Stimulated activated CD8-positive, alpha-beta memory T cell treated with anti-CD3 and anti-CD28 coated beads, Interleukin-2, amount 100 ng/mL, for 48 hours (primary cell): Measurements from ENCODE around the gene DNAJC5G.
"Not testable (repeated sequence)": the region's sequence is repeated elsewhere in the genome, so short reads cannot be mapped to it uniquely, and the experiment has no call there.

Experiments used
- DNase-seq, 2 donors: peaks; one replicate each; pipeline ENCODE4 v3.0.0-alpha.2; 2020; ENCODE audit warnings: low read depth in 2 of 2

The DNAJC5G gene

DNA sequence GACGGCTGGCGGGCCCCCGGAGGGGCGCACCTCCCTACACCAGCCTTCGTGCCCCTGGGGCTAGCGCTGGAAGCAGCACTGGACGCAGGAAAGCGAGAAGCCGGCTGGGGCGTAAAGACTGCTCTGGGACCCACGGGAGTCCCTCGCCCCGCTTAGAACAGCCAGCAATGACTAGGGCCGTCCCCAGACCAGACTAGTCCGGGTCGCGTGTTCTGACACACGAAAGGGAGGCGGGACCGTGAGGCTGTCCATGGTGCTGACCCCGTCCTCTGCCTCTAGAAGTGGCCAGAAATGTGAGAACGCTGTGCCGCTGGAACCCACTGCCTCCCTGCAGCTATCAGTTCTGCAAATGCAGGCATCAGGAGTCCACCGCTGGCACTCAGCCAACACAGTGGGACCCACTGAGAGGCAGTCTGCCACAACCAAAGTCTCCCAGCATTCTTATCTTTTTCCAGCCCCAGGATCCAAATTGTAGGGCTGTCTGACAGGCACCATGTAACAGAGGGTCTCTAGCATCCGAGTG is 33.2 kb downstream of the DNAJC5G start, which contains the start of gene UCN:
Gene UCN, minus strand, starts transcription at position 87 of the 523 bp plus-strand sequence. CDS start 550 bp downstream, outside the sequence.
- no peak for DNase-seq

DNA sequence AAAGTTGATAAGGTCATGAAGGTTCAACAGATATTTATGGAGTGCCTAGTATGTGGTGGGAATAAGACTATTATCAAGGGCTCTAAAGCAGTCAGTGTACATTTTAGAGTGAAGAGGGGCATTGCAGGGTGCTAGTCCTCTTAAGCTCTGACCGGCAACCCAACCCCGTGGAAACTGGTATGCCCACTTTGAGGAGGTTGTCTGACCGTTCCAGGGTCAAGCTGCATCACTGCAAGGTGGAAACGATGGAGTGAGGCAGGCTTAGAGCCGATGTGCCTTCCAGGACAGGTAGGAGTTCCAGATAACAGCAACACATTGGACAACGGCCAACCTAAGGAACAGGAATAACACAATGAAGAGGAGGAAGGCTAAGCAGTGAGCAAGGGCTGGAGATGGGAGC is 34.4 kb downstream of the DNAJC5G start:
- DNase-seq = no peak

DNA sequence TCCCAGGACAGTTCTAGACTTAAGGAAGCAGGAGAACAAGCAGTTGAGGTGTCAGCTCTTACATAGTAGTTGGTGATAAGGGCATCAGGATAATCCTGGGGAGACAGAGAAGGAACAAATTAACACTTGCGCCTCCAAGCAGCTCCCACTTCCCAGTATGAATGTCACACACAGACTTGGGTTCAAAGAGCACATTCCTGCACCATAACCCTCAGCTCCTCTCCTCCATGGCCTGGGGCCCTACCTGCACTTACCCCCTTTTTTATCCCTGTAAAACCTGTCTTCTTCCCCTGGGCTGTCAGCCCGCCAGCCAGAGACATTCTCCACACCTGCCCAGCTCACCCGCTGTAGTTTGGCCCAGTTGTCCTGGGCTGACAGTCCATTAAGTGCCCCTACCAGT is 36.9 kb downstream of the DNAJC5G start:
- no peak for DNase-seq

DNA sequence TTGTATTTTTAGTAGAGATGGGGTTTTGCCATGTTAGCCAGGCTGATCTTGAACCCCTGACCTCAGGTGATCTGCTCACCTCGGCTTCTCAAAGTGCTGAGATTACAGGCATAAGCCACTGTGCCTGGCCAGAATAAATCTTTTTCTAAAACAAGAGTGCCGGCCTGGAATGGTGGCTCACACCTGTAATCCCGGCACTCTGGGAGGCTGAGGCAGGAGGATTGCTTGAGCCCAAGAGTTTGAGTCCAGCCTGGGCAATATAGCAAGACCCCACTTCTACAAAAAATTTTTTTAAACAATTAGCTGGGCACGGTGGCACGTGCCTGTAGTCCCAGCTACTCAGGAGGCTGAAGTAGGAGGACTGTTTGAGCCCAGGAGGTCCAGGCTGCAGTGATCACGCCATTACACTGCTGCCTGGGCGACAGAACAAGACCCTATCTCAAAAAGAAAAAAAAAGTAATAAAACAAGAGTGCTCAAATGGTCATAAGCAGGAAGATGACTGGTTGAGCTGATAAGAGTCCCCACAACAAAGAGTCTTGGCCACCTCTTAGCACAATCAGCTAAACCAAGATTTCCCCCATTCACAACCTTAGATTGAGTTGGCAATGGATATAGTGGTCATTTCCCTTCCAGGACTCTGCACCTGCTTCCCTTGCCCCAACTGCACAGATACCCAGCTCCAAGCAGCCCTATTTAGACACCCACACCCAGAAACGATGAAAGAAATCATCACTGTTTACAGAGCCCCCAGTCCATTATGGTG is 38.8 kb downstream of the DNAJC5G start:
- no peak for DNase-seq

DNA sequence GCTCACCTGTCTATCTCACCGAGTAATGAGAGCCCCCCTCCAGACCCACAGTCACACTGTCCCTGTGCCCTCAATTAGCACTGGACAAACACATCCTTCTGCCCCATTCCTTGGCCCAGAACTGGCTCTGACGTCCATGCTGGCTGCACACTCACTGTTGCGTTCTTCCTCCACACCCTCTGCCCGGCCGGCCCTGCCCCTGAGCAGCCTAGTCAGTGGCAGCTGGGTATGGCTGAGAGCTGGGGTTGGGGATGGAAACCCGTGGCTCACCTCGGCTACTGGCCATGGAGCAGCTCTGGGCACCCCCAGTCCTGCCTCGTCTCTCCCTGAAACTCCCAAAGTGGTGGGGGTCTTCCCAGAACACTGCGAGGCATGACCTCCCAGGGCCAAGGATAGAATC is 39.5 kb downstream of the DNAJC5G start:
- DNase-seq = no peak

DNA sequence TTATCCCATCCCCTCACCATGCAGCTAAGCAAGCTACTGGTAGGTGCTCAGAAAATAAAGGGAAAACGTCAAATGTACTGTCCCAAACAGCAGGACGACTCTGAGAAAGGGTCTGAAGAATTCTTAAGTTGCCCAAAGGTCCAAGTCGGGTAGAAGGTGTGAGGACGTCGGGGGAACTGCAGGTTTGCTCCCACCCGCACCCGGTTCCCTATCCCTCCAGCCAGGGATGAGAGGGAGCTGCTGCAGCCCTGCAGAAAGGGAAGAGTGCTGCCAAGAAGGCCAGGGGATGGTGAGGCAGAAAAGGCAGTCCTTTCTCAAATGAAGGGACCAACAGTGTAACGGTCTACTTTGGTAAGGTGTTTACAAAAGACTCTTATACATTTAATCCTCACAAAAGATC is 39.9 kb downstream of the DNAJC5G start:
- no peak for DNase-seq

DNA sequence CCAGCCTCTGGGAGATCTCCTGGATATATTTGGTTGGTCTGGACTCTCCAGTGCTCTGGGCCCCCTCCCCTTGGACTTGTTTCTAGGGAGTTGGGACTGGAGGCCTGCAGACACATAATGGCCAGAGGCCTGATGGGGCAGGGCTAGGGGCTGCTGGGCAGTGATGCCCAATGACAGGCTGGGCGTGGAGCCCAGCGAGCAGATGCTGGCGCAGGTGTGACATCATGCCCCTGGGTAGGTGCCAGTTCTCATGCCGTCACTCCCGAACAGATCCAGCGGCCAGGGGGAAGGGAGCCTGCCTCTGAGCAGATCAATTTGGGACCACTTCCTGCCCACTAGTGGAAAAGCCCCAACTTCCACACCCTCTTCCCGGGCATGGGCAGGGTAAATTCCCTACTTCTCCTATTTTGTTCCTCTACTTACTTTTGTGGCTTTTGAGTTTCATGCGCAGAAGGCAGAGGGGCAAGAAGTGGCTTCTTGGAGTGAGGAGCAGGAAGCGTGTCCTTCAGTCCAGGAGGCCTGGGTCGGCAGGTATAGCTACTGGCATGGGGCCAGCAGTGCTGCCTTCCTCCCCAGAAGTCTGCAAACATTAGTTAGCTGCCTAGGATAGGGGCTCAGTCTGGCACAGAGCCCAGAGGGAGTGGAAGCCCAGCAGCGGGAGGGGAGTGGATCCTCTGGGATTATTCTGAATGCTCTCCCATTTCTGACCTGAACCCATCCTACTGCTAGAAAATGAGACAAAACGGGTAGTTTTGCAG is 41.6 kb downstream of the DNAJC5G start:
- no peak for DNase-seq

DNA sequence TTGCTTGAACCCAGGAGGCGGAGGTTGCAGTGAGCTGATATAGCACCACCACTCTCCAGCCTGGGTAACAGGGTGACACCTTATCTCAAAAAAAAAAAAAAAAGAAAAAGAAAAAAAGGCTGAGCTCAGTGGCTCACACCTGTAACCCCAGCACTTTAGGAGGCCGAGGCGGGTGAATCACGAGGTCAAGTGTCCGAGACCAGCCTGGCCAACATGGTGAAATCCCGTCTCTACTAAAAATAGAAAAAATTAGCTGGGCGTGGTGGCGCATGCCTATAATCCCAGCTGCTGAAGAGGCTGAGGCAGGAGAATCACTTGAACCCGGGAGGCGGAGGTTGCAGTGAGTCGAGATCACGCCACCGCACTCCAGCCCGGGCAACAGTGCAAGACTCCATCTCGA is 44.6 kb downstream of the DNAJC5G start:
- DNase-seq = not testable (repeated sequence)

DNA sequence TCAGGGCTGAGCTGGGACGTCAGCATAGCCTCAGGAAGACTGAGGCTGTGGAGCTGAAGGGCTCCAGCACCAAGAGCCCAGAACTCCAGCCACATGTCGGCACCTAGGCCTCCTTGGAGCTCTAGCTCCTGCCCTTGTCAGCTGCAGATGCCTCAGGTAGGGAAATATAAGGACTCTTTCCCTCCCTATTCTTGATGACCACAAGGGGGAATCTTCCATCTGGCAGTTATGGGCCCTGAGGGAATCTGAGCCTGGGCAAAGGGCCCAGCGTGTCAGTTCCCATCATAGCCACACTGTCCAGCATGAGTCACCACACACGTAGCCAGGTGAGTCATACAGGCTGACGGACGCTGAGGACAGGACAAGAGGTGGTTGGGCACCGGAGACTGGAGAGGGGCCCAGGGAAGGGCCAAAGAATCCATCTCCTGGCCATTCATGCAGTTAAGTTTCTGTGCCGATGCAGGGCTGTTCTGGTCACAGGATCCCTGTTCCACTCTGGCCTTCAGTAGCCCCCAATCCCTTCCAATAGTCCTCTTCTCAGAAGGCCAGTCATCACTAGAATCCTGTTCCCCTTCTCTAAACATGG is 45.8 kb downstream of the DNAJC5G start:
- DNase-seq = no peak

DNA sequence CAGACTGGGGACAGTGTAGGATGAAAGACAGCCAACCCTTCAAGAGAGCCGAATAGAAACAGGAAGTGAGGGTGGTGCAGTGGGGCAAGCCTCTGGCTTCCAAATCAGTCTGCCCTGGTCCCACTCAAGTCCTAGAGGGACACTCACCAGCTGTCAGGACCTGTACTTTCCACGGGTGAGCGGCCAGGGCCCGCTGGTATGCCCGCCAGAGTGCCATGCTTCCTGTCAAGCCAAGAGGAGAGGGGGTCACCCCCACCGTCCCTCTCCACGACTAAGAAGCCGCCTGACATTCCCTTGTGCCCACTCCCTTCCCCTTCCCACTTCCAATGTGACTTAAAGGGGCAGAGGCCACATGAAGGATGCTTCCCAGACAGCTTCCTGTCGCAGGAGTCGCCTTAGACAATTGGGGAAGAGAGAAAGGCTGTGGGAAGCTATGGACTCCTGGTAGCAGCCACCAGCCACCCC is 47.1 kb downstream of the DNAJC5G start:
- DNase-seq = no peak

DNA sequence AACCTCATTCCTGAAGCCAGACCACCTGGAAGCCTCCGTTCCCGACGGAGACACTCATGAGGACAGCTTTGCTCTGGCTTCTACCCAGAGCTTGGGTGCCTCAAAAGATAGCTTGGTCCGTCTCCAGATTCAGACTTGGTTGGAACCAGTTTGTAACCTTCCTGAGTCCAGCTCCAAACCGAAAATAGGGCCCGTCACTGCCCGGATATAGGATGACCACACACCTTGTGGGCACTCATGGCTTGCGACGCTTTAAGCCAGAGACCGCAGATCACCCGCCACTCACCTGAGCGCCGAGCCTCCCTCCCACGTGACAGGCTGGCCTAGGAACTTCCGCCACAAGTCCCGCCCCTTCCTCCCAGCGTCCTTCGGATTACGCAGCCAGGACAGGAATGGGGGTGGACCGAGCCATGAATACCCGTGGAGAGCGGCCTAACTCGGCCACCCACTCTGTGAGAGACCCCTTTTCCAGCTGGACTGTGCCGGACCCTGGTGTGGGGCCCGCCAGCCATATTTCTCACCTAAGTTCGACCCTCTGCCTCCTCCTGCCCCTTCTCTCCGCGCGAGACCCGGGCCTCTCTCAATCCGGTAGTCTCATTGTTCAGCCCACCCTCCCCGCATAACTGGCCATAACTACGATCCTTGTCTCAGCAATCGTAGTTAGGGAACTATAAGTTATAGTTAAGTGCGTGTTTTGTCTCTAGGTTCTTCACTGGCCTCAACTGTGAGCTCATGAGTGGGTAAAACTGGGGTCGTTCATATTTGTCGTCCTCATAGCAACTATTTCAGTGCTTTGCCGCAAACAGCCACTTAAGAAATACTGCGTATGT is 47.7 kb downstream of the DNAJC5G start, which contains the start of gene MPV17:
Gene MPV17, minus strand, starts transcription at position 332 of the 830 bp plus-strand sequence. CDS start 580 bp downstream, outside the sequence.
- peak; percentile 78 to 86 for DNase-seq

DNA sequence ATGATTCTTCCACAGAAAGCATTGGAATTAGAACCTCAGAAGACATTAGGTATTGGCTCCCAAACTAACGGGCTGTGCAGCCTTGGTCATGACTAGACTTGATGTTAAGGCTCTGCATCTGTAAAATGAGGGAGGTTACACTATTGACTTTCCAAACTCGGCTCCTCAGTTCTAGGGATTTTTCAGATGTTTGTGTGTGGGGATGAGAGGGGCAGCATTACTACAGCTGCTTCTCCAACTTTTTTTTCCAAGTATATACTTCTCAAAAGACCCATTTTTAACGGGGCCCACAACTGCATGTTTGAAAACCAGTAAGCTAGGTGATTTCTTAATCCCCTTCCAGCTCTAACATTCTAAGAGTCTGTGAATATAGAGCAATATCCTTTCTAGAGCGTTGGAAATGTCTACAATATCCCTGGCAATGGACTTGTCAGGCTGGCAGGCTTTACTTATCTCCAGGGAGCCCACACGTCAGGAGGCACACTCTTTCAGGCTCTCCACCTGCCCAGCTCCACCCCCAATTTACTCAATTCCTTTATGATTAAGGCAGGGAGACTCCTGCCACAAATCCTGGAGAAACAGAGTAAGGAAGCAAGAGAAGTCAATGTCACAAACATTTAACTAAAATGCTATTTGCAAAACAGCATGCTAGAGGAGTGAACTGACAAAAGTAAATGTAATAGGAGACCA is 48.5 kb downstream of the DNAJC5G start:
- no peak for DNase-seq

DNA sequence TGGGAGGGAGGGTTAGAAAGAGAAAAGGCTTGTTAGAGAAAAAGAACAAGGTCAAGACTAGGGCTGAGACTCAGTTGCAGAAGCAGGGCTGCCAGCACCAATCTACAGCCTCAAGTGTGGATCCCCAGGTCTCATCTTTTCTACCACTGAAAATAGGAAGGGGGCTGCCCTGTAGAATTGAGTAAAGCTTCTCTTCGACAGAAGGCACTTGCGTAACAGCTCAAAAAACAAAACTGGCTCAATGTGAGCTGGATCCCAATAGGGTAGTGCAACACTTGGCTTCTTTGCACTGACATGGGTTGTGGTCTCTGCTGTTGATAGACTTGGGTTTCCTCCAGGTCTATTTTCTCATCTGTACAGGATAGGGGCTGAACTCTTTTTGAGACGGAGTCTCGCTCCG is 49.5 kb downstream of the DNAJC5G start:
- DNase-seq = no peak
